Peyer's patch (tissue), 4 donors: ENCODE data around the gene FARP1. TPM values are rescaled to one million over a fixed set of nuclear protein-coding genes. Genes with fewer than 3 reads are reported as not detected.

ENCODE experiments used
- DNase-seq, 3 donors: peaks; one replicate each; pipeline ENCODE4 v3.0.0-alpha.2; 2017 to 2019
- H3K27ac ChIP-seq, 4 donors: fragments of 200-600 bp; sonication (generic); one replicate each; pipeline ENCODE4 v1.5.1; 2016 to 2019
- H3K27me3 ChIP-seq, 2 donors: fragments of 200-600 bp; sonication (generic); one replicate each; pipeline ENCODE4 v1.5.1; 2019
- H3K36me3 ChIP-seq, 3 donors: fragments of 200-600 bp; sonication (generic); one replicate each; pipeline ENCODE4 v1.5.1; 2016 to 2019
- H3K4me1 ChIP-seq, 4 donors: fragments of 200-600 bp; sonication (generic); one replicate each; pipeline ENCODE4 v1.5.1; 2016 to 2019
- H3K4me3 ChIP-seq, 4 donors: fragments of 200-600 bp; sonication (generic); 1 replicate in 3 of 4; 2 replicates in 1 of 4; pipeline ENCODE4 v1.5.1; 2016 to 2019; ENCODE audit warnings: mild to moderate bottlenecking in 1 of 4
- H3K9me3 ChIP-seq, 4 donors: fragments of 200-600 bp; sonication (generic); one replicate each; pipeline ENCODE4 v1.5.1; 2016 to 2019; ENCODE audit warnings: mild to moderate bottlenecking in 1 of 4
- POLR2A ChIP-seq, 2 donors: fragments of 450-650 bp; IDR thresholded peaks; one replicate each; pipeline ENCODE4 v1.5.1; 2017; ENCODE audit warnings: antibody characterized with exemption in 2 of 2, mild to moderate bottlenecking in 2 of 2, moderate library complexity in 2 of 2
- small RNA-seq, 2 donors: library from RNA; depleted of rRNA; stranded (forward); fragments of <200 nt; gene quantifications; one replicate each; pipeline ENCODE3, GENCODE V24; 2016
- total RNA-seq, 4 donors: library from RNA; depleted of rRNA; stranded (reverse); fragments of >200 nt; gene quantifications; one replicate each; pipeline ENCODE4 v1.1.0, GENCODE V29; 2016
- TF ChIP-seq, protein P1 (sequence below), 6 experiments: fragments of 450-650 bp in 4 of 6; fragments of 200-600 bp in 2 of 6; sonication (generic) in 1 of 6; IDR thresholded peaks; one replicate each; pipeline ENCODE4 v1.5.1; 2017 to 2019; ENCODE audit warnings: antibody characterized with exemption in 6 of 6, mild to moderate bottlenecking in 3 of 6, moderate library complexity in 1 of 6

The FARP1 gene
- total RNA-seq, 4 donors from 2014 or later: 10.6 to 61.1 (median 14.9) TPM

- Histone ChIP-seq H3K27ac (peak overlapping the region in 2 of 4 donors; percentile 14 to 65), H3K36me3 (peaks cover 0 to 5% (median 0%) of the 10 kb centered on the region in 3 donors), H3K4me3 (no peak overlapping the region), H3K4me1 (peaks cover 5 to 55% (median 25%) of the 10 kb centered on the region in 4 donors), H3K9me3 (no peaks in the 10 kb centered on the region), H3K27me3 (no peaks in the 10 kb centered on the region)
- TF ChIP-seq POLR2A (IDR thresholded peaks at IDR 0.05): no peak
- TF ChIP-seq, protein P1, sequence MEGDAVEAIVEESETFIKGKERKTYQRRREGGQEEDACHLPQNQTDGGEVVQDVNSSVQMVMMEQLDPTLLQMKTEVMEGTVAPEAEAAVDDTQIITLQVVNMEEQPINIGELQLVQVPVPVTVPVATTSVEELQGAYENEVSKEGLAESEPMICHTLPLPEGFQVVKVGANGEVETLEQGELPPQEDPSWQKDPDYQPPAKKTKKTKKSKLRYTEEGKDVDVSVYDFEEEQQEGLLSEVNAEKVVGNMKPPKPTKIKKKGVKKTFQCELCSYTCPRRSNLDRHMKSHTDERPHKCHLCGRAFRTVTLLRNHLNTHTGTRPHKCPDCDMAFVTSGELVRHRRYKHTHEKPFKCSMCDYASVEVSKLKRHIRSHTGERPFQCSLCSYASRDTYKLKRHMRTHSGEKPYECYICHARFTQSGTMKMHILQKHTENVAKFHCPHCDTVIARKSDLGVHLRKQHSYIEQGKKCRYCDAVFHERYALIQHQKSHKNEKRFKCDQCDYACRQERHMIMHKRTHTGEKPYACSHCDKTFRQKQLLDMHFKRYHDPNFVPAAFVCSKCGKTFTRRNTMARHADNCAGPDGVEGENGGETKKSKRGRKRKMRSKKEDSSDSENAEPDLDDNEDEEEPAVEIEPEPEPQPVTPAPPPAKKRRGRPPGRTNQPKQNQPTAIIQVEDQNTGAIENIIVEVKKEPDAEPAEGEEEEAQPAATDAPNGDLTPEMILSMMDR (IDR thresholded peaks at IDR 0.05): no peak
- peak in 1 of 3 donors; percentile 13 for DNase-seq
These were observed 361.6 kb downstream of the FARP1 start for GRCh38 chr13:98504371-98504963.

Small RNA genes within 50 kb of the gene (small RNA-seq; reads per million reads assigned to genes)
- gene MIR3170: 0 reads per million in 2 donors

Other genes with a start within 250 kb of the FARP1 start
- 100 to 1,000 TPM in 1 of 4 donors, 10 to 100 TPM in 3; 29.8 to 101 (median 42.1) TPM for gene IPO5, start 189.4 kb upstream of the FARP1 start, total RNA-seq
- not detected for gene RNF113B, start 34.2 kb downstream of the FARP1 start, total RNA-seq